Cardiac muscle cell (in vitro differentiated cells and primary cell): Measurements from ENCODE around the gene PNPLA2. TPM values are rescaled to one million over a fixed set of nuclear protein-coding genes. Genes with fewer than 3 reads are reported as not detected.
A peak's percentile ranks its signal among the peaks of the same experiment; 100 is the strongest.

Source experiments
- DNase-seq, 2 donors: peaks; one replicate each; pipeline versions ENCODE4 v3.0.0 to v3.0.0-alpha.2; 2010 to 2017; ENCODE audit warnings: low read depth in 1 of 2, low spot score in 1 of 2
- H3K27ac ChIP-seq: fragments of 200-600 bp; sonication (generic); 2 replicates; pipeline ENCODE4 v1.5.1; 2016
- H3K27me3 ChIP-seq: fragments of 200-600 bp; sonication (generic); 2 replicates; pipeline ENCODE4 v1.6.0; 2016; ENCODE audit warnings: control low read depth
- H3K36me3 ChIP-seq: fragments of 200-600 bp; sonication (generic); 2 replicates; pipeline ENCODE4 v1.5.1; 2016; ENCODE audit warnings: control low read depth
- H3K4me1 ChIP-seq: fragments of 200-600 bp; sonication (generic); 2 replicates; pipeline ENCODE4 v1.8.1; 2017; ENCODE audit warnings: low read depth, mild to moderate bottlenecking, mixed run types
- H3K4me3 ChIP-seq: fragments of 200-600 bp; sonication (generic); 2 replicates; pipeline ENCODE4 v1.5.1; 2016; ENCODE audit warnings: mild to moderate bottlenecking
- H3K9me3 ChIP-seq: fragments of 200-600 bp; sonication (generic); 2 replicates; pipeline ENCODE4 v1.5.1; 2017; ENCODE audit warnings: low read depth, mild to moderate bottlenecking, control low read depth
- CTCF ChIP-seq: IDR thresholded peaks from 2 replicates; pipeline ENCODE4 v1.5.1; 2012; ENCODE audit warnings: low read depth, mild to moderate bottlenecking, low read length
- polyA plus RNA-seq: library from polyadenylated mRNA; unstranded; fragments of >200 nt; fragmentation: Nextera tagmentation; extraction: Ambion mirVana; gene quantifications from 2 replicates; pipeline ENCODE4 v1.2.1, GENCODE V29; 2016
- total RNA-seq: library from RNA; depleted of rRNA; stranded (reverse); fragments of >200 nt; gene quantifications from 2 replicates; pipeline ENCODE4 v1.2.3, GENCODE V29; 2016

The PNPLA2 gene
- total and polyA plus RNA-seq, 2 experiments from 2014 or later = 81.6 to 99.9 TPM

DNA sequence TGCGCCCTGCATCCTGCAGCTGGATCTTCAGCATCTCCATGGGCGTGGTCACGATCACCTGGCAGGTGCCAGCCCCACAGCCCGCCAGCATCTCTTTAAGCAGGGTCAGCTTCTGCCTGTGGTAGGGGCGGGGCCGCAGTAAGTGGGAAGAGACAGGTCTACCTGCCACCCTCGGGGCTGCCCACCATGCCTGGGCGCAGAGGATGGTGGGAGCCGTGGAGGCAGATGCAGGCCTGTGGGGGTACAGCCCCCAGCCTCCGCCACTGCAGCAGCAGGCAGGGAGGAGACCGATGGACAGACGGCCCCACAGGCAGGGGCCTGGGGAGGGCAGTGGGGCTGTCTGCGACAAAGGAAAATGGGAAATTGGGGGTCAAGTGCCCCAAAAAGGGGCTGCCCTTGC is 25.8 kb upstream of the PNPLA2 start:
- Histone ChIP-seq H3K4me1 (peaks cover 21% of the 10 kb centered on the region), H3K4me3 (no peak overlapping the region), H3K27ac (no peak overlapping the region), H3K9me3 (no peaks in the 10 kb centered on the region), H3K36me3 (no peaks in the 10 kb centered on the region), H3K27me3 (no peaks in the 10 kb centered on the region)
- no peak for TF ChIP-seq CTCF
- DNase-seq = no peak

- peaks cover 21% of the 10 kb centered on the region for H3K4me1 ChIP-seq
- no peaks in the 10 kb centered on the region for H3K9me3 ChIP-seq
- no peaks in the 10 kb centered on the region for H3K27me3 ChIP-seq
- no peak for TF ChIP-seq CTCF
- no peak overlapping the region for H3K27ac ChIP-seq
- H3K4me3 ChIP-seq = no peak overlapping the region
- no peak for DNase-seq
- no peaks in the 10 kb centered on the region for H3K36me3 ChIP-seq
These were observed 25.2 kb upstream of the PNPLA2 start for GRCh38 chr11:793556-793955.

GRCh38 chr11:794013-794765 is 24.5 kb upstream of the PNPLA2 start:
- no peaks in the 10 kb centered on the region for H3K27me3 ChIP-seq
- no peaks in the 10 kb centered on the region for H3K9me3 ChIP-seq
- TF ChIP-seq CTCF = no peak
- H3K4me3 ChIP-seq = no peak overlapping the region
- no peak for DNase-seq
- H3K36me3 ChIP-seq = no peaks in the 10 kb centered on the region
- peaks cover 20% of the 10 kb centered on the region for H3K4me1 ChIP-seq
- no peak overlapping the region for H3K27ac ChIP-seq

- no peaks in the 10 kb centered on the region for H3K9me3 ChIP-seq
- no peak for TF ChIP-seq CTCF
- DNase-seq = no peak
- no peak overlapping the region for H3K27ac ChIP-seq
- no peak overlapping the region for H3K4me3 ChIP-seq
- no peaks in the 10 kb centered on the region for H3K36me3 ChIP-seq
- no peaks in the 10 kb centered on the region for H3K27me3 ChIP-seq
- H3K4me1 ChIP-seq = peaks cover 15% of the 10 kb centered on the region
These were observed 23.7 kb upstream of the PNPLA2 start for GRCh38 chr11:794766-795633.

DNA sequence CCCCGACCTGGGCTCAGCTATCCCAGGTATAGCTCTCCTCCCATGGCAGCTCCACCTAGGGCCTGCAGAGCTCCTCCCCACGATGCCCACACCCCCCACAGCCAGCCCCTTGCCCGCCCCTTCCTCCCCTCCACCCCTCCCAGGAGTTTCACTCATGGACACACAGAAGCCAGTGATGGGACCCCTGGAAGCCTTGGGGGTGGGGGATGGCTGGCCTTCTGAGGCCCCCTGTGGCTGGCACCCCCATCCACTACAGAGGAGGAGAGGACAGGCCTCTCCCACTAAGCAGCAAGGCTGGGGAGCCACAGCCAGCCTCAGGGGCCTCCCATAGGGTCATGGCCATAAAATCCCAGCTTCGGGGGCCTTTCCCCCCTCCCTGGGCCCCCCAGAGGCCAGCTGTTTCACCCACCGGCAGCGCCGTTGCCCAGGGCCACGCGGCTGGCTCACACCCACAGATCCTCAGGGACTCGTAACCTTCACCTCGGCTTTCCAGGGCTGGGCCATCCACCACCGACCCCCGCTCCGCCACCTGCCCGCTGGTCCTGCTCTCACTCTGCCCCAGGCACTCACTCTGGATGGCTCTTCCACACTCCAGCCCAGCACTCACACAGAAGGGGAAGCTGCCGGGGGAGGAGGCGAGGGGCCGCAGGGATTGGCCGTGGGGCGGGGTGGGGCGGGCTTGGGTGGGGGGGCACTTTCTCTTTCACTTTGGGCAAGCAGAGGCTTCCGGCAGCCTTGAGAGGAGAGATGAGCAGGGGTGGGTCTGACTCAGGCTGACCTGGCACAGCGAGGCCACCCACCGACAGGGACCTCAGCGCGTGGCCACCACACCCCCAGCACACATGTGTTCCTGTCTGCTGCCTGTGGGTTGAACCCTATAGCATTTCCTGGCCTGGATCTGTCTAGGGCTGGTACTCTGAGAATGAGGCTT is 22.8 kb upstream of the PNPLA2 start:
- no peak for TF ChIP-seq CTCF
- Histone ChIP-seq H3K4me1 (peaks cover 15% of the 10 kb centered on the region), H3K9me3 (no peaks in the 10 kb centered on the region), H3K36me3 (no peaks in the 10 kb centered on the region), H3K27me3 (no peaks in the 10 kb centered on the region), H3K27ac (peak overlapping the region; percentile 58), H3K4me3 (no peak overlapping the region)
- DNase-seq = peak; percentile 46 to 84
